ENCODE results near the gene AVL9. TPM values are rescaled to one million over a fixed set of nuclear protein-coding genes. Genes with fewer than 3 reads are reported as not detected.

AVL9 gene
- total and polyA plus RNA-seq, 9 of the 15 experiments (the other 6 are each of a cell fraction or from before 2014, with no cell fraction given): 6.4 to 66.2 (median 30.1) TPM

DNA sequence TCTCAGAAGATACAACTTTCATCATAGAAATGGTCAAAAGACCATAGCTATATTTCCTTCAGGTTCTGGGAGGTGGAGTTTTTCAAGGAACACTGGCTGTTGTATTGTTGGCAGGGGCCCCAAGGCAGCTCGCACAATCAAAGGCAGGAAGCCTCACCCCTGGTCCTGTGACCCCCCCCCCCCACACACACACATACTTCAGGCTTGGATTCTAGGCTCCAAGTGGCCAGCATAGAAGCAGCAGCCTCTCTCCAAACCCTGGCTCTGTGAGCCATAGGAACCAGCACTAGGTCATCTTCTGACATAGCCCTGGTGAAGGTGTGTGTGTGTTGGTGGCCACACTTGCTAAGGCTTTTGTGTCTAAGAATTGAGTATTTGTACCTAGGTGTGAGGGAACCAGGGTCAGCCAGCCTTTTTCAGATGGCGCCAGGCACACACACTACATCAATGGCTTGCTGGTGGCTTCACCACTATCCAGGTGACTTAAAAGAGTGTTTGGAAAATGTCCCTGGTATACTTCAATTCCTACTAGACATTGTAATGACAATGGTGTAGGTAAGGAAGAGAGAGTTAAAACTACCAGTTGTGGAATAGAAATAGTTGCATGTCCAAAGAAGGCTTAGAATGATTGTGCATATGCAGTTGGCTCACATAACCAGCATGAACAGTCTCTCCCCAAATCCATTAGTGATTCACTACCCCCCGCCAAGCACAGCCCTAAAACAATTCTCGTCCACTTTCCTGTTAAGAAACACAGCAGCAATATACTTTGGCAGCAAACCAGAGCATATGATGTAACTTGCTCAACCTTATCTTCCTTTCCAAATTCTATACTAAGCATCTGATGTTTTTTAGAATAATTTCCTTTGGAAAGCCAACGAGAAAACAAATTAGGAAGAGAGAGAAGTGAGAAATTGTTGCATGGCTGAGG is 91.3 kb downstream of the AVL9 start (continued):
- peak; percentile 46; the same call in 1 of the 2 replicates for TF ChIP-seq CEBPB (tag; IDR thresholded peaks at IDR 0.05)
- TF ChIP-seq, protein P1, sequence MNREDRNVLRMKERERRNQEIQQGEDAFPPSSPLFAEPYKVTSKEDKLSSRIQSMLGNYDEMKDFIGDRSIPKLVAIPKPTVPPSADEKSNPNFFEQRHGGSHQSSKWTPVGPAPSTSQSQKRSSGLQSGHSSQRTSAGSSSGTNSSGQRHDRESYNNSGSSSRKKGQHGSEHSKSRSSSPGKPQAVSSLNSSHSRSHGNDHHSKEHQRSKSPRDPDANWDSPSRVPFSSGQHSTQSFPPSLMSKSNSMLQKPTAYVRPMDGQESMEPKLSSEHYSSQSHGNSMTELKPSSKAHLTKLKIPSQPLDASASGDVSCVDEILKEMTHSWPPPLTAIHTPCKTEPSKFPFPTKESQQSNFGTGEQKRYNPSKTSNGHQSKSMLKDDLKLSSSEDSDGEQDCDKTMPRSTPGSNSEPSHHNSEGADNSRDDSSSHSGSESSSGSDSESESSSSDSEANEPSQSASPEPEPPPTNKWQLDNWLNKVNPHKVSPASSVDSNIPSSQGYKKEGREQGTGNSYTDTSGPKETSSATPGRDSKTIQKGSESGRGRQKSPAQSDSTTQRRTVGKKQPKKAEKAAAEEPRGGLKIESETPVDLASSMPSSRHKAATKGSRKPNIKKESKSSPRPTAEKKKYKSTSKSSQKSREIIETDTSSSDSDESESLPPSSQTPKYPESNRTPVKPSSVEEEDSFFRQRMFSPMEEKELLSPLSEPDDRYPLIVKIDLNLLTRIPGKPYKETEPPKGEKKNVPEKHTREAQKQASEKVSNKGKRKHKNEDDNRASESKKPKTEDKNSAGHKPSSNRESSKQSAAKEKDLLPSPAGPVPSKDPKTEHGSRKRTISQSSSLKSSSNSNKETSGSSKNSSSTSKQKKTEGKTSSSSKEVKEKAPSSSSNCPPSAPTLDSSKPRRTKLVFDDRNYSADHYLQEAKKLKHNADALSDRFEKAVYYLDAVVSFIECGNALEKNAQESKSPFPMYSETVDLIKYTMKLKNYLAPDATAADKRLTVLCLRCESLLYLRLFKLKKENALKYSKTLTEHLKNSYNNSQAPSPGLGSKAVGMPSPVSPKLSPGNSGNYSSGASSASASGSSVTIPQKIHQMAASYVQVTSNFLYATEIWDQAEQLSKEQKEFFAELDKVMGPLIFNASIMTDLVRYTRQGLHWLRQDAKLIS (CRISPR knock-in tag; IDR thresholded peaks at IDR 0.05): no peak
- TF ChIP-seq MED1 (CRISPR knock-in tag; IDR thresholded peaks at IDR 0.05; ENCODE audit: borderline replicate concordance): no peak
- TF ChIP-seq VEZF1 (CRISPR knock-in tag; IDR thresholded peaks at IDR 0.05): peak; percentile 38
- TF ChIP-seq SUPT5H (IDR thresholded peaks at IDR 0.05): no peak
- TF ChIP-seq SMARCA4 (IDR thresholded peaks at IDR 0.05): no peak
- no peak for TF ChIP-seq ZC3H11A (IDR thresholded peaks at IDR 0.05; ENCODE audit: low read depth, low read length)
- no peak for TF ChIP-seq ZNF3 (CRISPR knock-in tag; IDR thresholded peaks at IDR 0.05)
- TF ChIP-seq CBFA2T2 (conservative IDR thresholded peaks at IDR 0.05): no peak
- TF ChIP-seq ZNF639 (CRISPR knock-in tag; conservative IDR thresholded peaks at IDR 0.05 in 1 of 2, IDR thresholded peaks at IDR 0.05 in 1 of 2): 0 out of 4 replicates have a peak, but pooled peaks of 1 of the 2 experiments have one; percentile 15
- TF ChIP-seq POLR2B (IDR thresholded peaks at IDR 0.05; ENCODE audit: low read depth, partially characterized antibody): peak; percentile 44
- TF ChIP-seq FOSL1 (tag; conservative IDR thresholded peaks at IDR 0.05): peak; percentile 63
- 0 out of 2 replicates have a peak, but pooled peaks have one; percentile 13 for TF ChIP-seq EP300 (IDR thresholded peaks at IDR 0.05; ENCODE audit: low read length)

Measured in K562 (cell line).